ENCODE results near the gene EIF4B.

The EIF4B gene

GRCh38 chr12:53055471-53056266 lies 49.4 kb downstream of the EIF4B start:
- DNase-seq (ENCODE audit: low spot score), result peak; percentile 78
- H3K27ac ChIP-seq, result peak overlapping the region; percentile 95 to 97
- peak overlapping the region; percentile 12 for H3K4me3 ChIP-seq
- TF ChIP-seq CTCF (IDR thresholded peaks at IDR 0.05), result no peak

- Histone ChIP-seq H3K27ac (peak overlapping the region in 1 of 2 donors; percentile 54), H3K4me3 (no peak overlapping the region)
- no peak for TF ChIP-seq CTCF (IDR thresholded peaks at IDR 0.05)
- peak; percentile 54 for DNase-seq (ENCODE audit: low spot score)
These were observed 50.0 kb downstream of the EIF4B start for GRCh38 chr12:53056296-53056695.

- H3K27ac ChIP-seq, result peak overlapping the region in 1 of 2 donors; percentile 54
- no peak for DNase-seq (ENCODE audit: low spot score)
These were observed 50.6 kb downstream of the EIF4B start for GRCh38 chr12:53056901-53057300.

GRCh38 chr12:53057816-53058500 lies 51.7 kb downstream of the EIF4B start:
- TF ChIP-seq CTCF (IDR thresholded peaks at IDR 0.05), result no peak
- peak overlapping the region in 1 of 2 donors; percentile 96 for H3K27ac ChIP-seq
- no peak overlapping the region for H3K4me3 ChIP-seq
- peak; percentile 74 for DNase-seq (ENCODE audit: low spot score)

More at GRCh38 chr12:53056901-53057300, 50.6 kb downstream of the EIF4B start:
- no peak overlapping the region for H3K4me3 ChIP-seq
- TF ChIP-seq CTCF (IDR thresholded peaks at IDR 0.05), result no peak

GRCh38 chr12:53058674-53059433 lies 52.6 kb downstream of the EIF4B start:
- no peak overlapping the region for H3K4me3 ChIP-seq
- H3K27ac ChIP-seq, result peak overlapping the region in 1 of 2 donors; percentile 96
- TF ChIP-seq CTCF (IDR thresholded peaks at IDR 0.05), result no peak
- peak; percentile 76 for DNase-seq (ENCODE audit: low spot score)

GRCh38 chr12:53059434-53060063 lies 53.3 kb downstream of the EIF4B start:
- DNase-seq (ENCODE audit: low spot score), result no peak
- H3K4me3 ChIP-seq, result no peak overlapping the region
- TF ChIP-seq CTCF (IDR thresholded peaks at IDR 0.05), result no peak
- peak overlapping the region; percentile 83 to 96 for H3K27ac ChIP-seq
